Activated CD4-positive, alpha-beta T cell treated with anti-CD3 and anti-CD28 coated beads, Interleukin-2, amount 10 ng/mL, durations not matched to agents 7 days and 5 days (primary cell): ENCODE measurements around the gene BCKDHA. TPM values are rescaled to one million over a fixed set of nuclear protein-coding genes. Genes with fewer than 3 reads are reported as not detected.
"Not testable (repeated sequence)": the region's sequence is repeated elsewhere in the genome, so short reads cannot be mapped to it uniquely, and the experiment has no call there.

ENCODE experiments used
- CTCF ChIA-PET: fragments of 350-600 bp; sonication (Branson Sonifier 250); formaldehyde crosslinking; loops from one replicate; lab custom pipeline; 2021; ENCODE audit warnings: antibody characterized with exemption; lab: Charles Lee
- POLR2A ChIA-PET: fragments of 350-600 bp; sonication (Branson Sonifier 250); formaldehyde crosslinking; loops from one replicate; lab custom pipeline; 2021; ENCODE audit warnings: antibody characterized with exemption; lab: Charles Lee
- DNase-seq: peaks from one replicate; pipeline ENCODE4 v3.0.0-alpha.2; 2020
- H3K27ac Mint-ChIP-seq: one replicate; pipeline ENCODE4 v1.8.0; 2021; ENCODE audit warnings: mild to moderate bottlenecking, moderate library complexity, mixed read lengths
- H3K27me3 Mint-ChIP-seq: one replicate; pipeline ENCODE4 v1.8.0; 2021; ENCODE audit warnings: mixed read lengths
- H3K36me3 Mint-ChIP-seq: one replicate; pipeline ENCODE4 v1.8.0; 2021; ENCODE audit warnings: low read depth, mixed read lengths
- H3K4me1 Mint-ChIP-seq: one replicate; pipeline ENCODE4 v1.8.0; 2021; ENCODE audit warnings: mixed read lengths
- H3K4me3 Mint-ChIP-seq: one replicate; pipeline ENCODE4 v1.8.0; 2021; ENCODE audit warnings: mild to moderate bottlenecking, moderate library complexity, mixed read lengths
- H3K9me3 Mint-ChIP-seq: one replicate; pipeline ENCODE4 v1.8.0; 2021; ENCODE audit warnings: mixed read lengths
- total RNA-seq, 2 experiments: library from RNA; stranded (reverse); gene quantifications; one replicate each; pipeline ENCODE4 v1.2.3, GENCODE V29; 2021

Gene BCKDHA
- total RNA-seq, 2 experiments from 2014 or later: 12.7 TPM

DNA sequence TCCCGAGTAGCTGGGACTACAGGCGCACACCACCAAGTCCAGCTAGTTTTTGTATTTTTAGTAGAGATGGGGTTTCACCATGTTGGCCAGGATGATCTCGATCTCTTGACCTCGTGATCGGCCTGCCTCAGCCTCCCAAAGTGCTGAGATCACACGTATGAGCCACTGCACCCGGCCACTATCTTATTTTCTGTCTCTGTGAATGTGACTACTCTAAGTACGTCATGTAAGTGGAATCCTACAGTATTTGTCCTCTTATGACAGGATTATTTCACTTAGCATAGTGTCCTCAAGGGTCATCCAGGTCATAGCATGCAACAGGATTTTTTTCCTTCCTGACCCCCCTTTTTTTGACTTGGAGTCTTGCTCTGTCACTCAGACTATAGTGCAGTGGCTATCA lies 26.1 kb upstream of the BCKDHA start:
- H3K36me3 Mint-ChIP-seq: no peaks in the 10 kb centered on the region

DNA sequence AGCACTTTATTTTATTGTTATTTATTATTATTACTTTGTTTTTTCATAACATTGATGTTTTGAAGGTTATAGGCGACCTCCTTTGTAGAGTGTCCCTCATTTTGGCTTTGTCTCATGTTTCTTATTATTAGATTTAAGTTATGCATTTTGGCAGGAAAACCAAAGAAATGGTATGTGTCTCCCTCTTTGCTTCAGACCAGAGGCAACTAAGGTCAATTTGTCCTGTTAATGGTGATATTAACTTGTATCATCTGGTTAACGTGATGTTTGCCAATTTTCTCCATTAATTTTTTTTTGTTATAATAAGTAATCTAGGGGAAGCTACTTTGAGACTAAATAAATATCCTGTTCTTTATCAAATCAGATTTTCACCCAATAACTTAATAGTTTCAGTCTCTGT lies 25.1 kb upstream of the BCKDHA start:
- Mint-ChIP-seq H3K36me3 (no peaks in the 10 kb centered on the region), H3K27me3 (no peaks in the 10 kb centered on the region), H3K4me3 (no peak overlapping the region), H3K4me1 (peaks cover 21% of the 10 kb centered on the region), H3K27ac (no peak overlapping the region), H3K9me3 (no peaks in the 10 kb centered on the region)
- DNase-seq: no peak
- ChIA-PET CTCF (no interaction called here), POLR2A (no interaction called here)

More for the DNA sequence above, 26.1 kb upstream of the BCKDHA start:
- ChIA-PET POLR2A (no interaction called here), CTCF (interaction anchor here (1.1 kb wide), 1 partner anchor 20 kb away, joined by 3 read pairs; no protein-coding TSS in a partner anchor)
- no peak overlapping the region for H3K4me3 Mint-ChIP-seq
- no peaks in the 10 kb centered on the region for H3K9me3 Mint-ChIP-seq
- no peak for DNase-seq
- H3K27me3 Mint-ChIP-seq: no peaks in the 10 kb centered on the region
- no peak overlapping the region for H3K27ac Mint-ChIP-seq
- peaks cover 15% of the 10 kb centered on the region for H3K4me1 Mint-ChIP-seq

GRCh38 chr19:41373993-41374392 lies 23.6 kb upstream of the BCKDHA start:
- Mint-ChIP-seq H3K27me3 (no peaks in the 10 kb centered on the region), H3K4me1 (peaks cover 19% of the 10 kb centered on the region), H3K4me3 (no peak overlapping the region), H3K9me3 (no peaks in the 10 kb centered on the region), H3K27ac (no peak overlapping the region), H3K36me3 (no peaks in the 10 kb centered on the region)
- ChIA-PET POLR2A (no interaction called here), CTCF (no interaction called here)
- no peak for DNase-seq

- peaks cover 17% of the 10 kb centered on the region for H3K4me1 Mint-ChIP-seq
- H3K9me3 Mint-ChIP-seq: no peaks in the 10 kb centered on the region
- no peak within 1 kb of the TSS for H3K27ac Mint-ChIP-seq
- ChIA-PET POLR2A (interaction anchor here (0.5 kb wide), 1 partner anchor 11 kb away, joined by 5 read pairs; no protein-coding TSS in a partner anchor), CTCF (interaction anchor here (0.7 kb wide), 1 partner anchor 33 kb away, joined by 4 read pairs; no protein-coding TSS in a partner anchor)
- peak within 1 kb of the TSS; percentile 59 for H3K4me3 Mint-ChIP-seq
- no peak for DNase-seq
- no peaks in the 10 kb centered on the region for H3K36me3 Mint-ChIP-seq
- H3K27me3 Mint-ChIP-seq: no peaks in the 10 kb centered on the region
Observed at GRCh38 chr19:41376241-41376997, 21.2 kb upstream of the BCKDHA start, which contains the start of gene TMEM91. Gene TMEM91, plus strand, starts transcription at chr19:41376533. Its CDS starts 1,777 bp downstream, at chr19:41378310.

GRCh38 chr19:41376998-41377365 lies 20.6 kb upstream of the BCKDHA start:
- H3K27ac Mint-ChIP-seq: no peak overlapping the region
- H3K4me1 Mint-ChIP-seq: peaks cover 15% of the 10 kb centered on the region
- no peaks in the 10 kb centered on the region for H3K36me3 Mint-ChIP-seq
- no peaks in the 10 kb centered on the region for H3K9me3 Mint-ChIP-seq
- CTCF ChIA-PET: no interaction called here
- POLR2A ChIA-PET: no interaction called here
- DNase-seq: no peak
- H3K27me3 Mint-ChIP-seq: no peaks in the 10 kb centered on the region
- H3K4me3 Mint-ChIP-seq: peak overlapping the region; percentile 59

- H3K36me3 Mint-ChIP-seq: no peaks in the 10 kb centered on the region
- no peak for DNase-seq
- H3K4me3 Mint-ChIP-seq: no peak overlapping the region
- ChIA-PET CTCF (interaction anchor here (0.6 to 1.6 kb wide), 3 partner anchors 10 to 343 kb away, joined by 3 to 6 read pairs (median 3); no protein-coding TSS in a partner anchor), POLR2A (no interaction called here)
- H3K27me3 Mint-ChIP-seq: no peaks in the 10 kb centered on the region
- H3K9me3 Mint-ChIP-seq: no peaks in the 10 kb centered on the region
- peak overlapping the region; percentile 25 for H3K27ac Mint-ChIP-seq
- H3K4me1 Mint-ChIP-seq: peaks cover 15% of the 10 kb centered on the region
Observed at GRCh38 chr19:41377977-41378709, 19.5 kb upstream of the BCKDHA start.

GRCh38 chr19:41381536-41381935 lies 16.1 kb upstream of the BCKDHA start:
- H3K27ac Mint-ChIP-seq, H3K36me3 Mint-ChIP-seq, POLR2A ChIA-PET: not testable (repeated sequence)

GRCh38 chr19:41384351-41384750 lies 13.3 kb upstream of the BCKDHA start:
- Mint-ChIP-seq H3K9me3 (no peaks in the 10 kb centered on the region), H3K4me1 (no peaks in the 10 kb centered on the region), H3K36me3 (peaks cover 6% of the 10 kb centered on the region), H3K27me3 (no peaks in the 10 kb centered on the region), H3K27ac (no peak overlapping the region), H3K4me3 (no peak overlapping the region)
- CTCF ChIA-PET: interaction anchor here (0.8 kb wide), 1 partner anchor 34 kb away, joined by 3 read pairs; no protein-coding TSS in a partner anchor
- POLR2A ChIA-PET: no interaction called here
- no peak for DNase-seq

More at GRCh38 chr19:41381536-41381935, 16.1 kb upstream of the BCKDHA start:
- CTCF ChIA-PET: interaction anchor here (0.6 to 1.6 kb wide), 2 partner anchors 17 to 831 kb away, joined by 3 read pairs; partner anchors contain the start of gene B9D2
- DNase-seq, H3K27me3 Mint-ChIP-seq, H3K4me3 Mint-ChIP-seq, H3K9me3 Mint-ChIP-seq, H3K4me1 Mint-ChIP-seq: not testable (repeated sequence)

DNA sequence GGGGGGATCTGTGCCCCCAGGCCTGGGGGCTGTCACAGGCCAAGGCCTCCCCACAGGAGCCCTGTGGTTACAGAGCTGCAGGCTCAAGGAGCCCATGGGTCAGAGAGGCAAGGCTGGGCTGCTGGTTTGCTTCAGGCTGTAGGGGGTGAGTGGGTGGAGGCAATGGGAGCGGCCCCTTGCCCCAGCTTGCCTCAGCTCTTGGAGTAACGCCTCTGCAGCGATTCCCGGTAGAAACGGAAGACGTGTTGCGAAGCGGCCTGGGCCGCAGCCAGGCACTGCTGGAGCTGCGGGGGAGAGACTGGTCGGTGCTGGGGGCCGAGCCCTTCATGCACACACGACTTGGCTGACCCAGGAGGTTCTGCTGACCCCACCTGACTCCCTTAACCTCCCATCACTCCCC lies 11.2 kb upstream of the BCKDHA start:
- POLR2A ChIA-PET: no interaction called here
- no peak overlapping the region for H3K27ac Mint-ChIP-seq

GRCh38 chr19:41391618-41392017 lies 6.0 kb upstream of the BCKDHA start:
- CTCF ChIA-PET: no interaction called here
- Mint-ChIP-seq H3K27me3 (no peaks in the 10 kb centered on the region), H3K27ac (no peak overlapping the region), H3K4me1 (peaks cover 13% of the 10 kb centered on the region), H3K4me3 (no peak overlapping the region), H3K9me3 (no peaks in the 10 kb centered on the region), H3K36me3 (peaks cover 8% of the 10 kb centered on the region)
- POLR2A ChIA-PET: no interaction called here
- DNase-seq: no peak

More for the DNA sequence above, 11.2 kb upstream of the BCKDHA start:
- no peaks in the 10 kb centered on the region for H3K9me3 Mint-ChIP-seq
- CTCF ChIA-PET: interaction anchor here (0.7 to 1.7 kb wide), 4 partner anchors 21 to 34 kb away, joined by 3 to 5 read pairs (median 4); partner anchors contain the start of gene B9D2
- no peak overlapping the region for H3K4me3 Mint-ChIP-seq
- H3K4me1 Mint-ChIP-seq: no peaks in the 10 kb centered on the region
- H3K27me3 Mint-ChIP-seq: no peaks in the 10 kb centered on the region
- no peak for DNase-seq
- H3K36me3 Mint-ChIP-seq: peaks cover 11% of the 10 kb centered on the region

DNA sequence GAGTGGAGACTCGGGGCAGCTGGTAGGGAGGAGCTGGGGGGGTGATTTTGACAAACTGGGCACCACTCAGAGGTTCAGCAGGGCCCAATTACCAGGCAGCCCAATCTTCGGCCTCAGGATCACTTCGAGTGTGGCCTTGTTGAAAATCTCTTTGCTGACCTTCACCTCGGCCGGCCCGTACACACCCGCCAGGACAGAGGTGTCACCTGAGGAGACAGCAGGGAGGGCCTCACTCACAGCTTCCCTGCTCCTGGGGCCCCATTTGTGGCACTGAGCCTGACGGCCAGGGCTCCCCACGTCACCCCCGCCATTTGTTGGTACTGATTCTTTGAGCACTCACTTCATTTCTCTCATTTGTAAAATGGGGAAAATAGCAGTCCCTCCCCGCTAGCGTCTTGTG lies 4.8 kb upstream of the BCKDHA start:
- CTCF ChIA-PET: no interaction called here
- Mint-ChIP-seq H3K36me3 (peaks cover 8% of the 10 kb centered on the region), H3K27ac (no peak overlapping the region), H3K27me3 (no peaks in the 10 kb centered on the region), H3K9me3 (no peaks in the 10 kb centered on the region), H3K4me3 (no peak overlapping the region), H3K4me1 (peaks cover 15% of the 10 kb centered on the region)
- no peak for DNase-seq
- POLR2A ChIA-PET: no interaction called here

DNA sequence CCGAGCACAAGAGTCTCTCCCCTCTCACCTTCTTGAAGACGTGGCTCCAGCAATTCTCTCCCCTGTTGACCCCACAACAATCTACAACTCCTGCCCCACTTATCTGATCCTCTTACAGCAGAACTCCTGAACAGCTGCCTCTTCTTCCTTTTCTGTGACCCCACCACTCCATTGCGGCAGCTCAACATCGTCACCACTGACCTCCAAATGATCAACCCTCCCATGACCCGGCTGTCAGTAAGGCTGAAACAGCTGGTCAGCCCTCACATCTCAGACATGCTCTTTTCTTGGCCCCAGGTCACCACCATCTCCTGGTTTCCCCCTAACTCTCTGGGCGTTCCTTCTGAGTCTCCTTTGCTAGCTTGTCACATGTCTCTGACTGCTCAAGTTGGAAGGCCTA lies 2.3 kb upstream of the BCKDHA start:
- H3K9me3 Mint-ChIP-seq: no peaks in the 10 kb centered on the region
- ChIA-PET CTCF (interaction anchor here (0.9 kb wide), 1 partner anchor 32 kb away, joined by 3 read pairs; the partner anchor contains the start of gene B9D2), POLR2A (no interaction called here)
- H3K27ac Mint-ChIP-seq: peak overlapping the region; percentile 75
- H3K4me1 Mint-ChIP-seq: peaks cover 31% of the 10 kb centered on the region
- no peaks in the 10 kb centered on the region for H3K27me3 Mint-ChIP-seq
- H3K36me3 Mint-ChIP-seq: peaks cover 4% of the 10 kb centered on the region
- DNase-seq: no peak
- peak overlapping the region; percentile 99 for H3K4me3 Mint-ChIP-seq
